ENCODE results near the gene NEURL1.
A peak's percentile ranks its signal among the peaks of the same experiment; 100 is the strongest.
"Not testable (repeated sequence)": the region's sequence is repeated elsewhere in the genome, so short reads cannot be mapped to it uniquely, and the experiment has no call there.

The NEURL1 gene

DNA sequence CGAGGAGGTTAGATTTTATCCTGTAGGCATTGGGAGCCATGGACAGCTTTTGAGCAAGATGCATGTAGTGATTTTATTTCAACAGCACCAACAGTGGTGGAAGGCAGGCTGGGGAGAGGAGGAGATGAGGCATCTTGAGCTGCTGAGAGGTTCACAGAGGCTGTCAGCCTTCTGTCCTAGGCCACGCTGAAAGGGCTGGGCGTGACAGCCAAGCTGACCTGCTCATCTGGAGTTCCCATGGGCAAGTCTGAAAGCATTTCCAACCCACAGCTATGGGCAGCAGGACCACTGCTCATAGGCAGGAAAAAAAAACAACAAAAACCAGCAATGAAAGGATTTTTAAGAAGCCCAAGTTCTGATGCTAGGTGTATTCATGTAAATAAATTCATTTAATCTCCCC lies 7.7 kb downstream of the NEURL1 start:
- no peak for DNase-seq (ENCODE audit: low read depth)
- H3K4me3 ChIP-seq (ENCODE audit: low read depth, low read length) = no peak overlapping the region

DNA sequence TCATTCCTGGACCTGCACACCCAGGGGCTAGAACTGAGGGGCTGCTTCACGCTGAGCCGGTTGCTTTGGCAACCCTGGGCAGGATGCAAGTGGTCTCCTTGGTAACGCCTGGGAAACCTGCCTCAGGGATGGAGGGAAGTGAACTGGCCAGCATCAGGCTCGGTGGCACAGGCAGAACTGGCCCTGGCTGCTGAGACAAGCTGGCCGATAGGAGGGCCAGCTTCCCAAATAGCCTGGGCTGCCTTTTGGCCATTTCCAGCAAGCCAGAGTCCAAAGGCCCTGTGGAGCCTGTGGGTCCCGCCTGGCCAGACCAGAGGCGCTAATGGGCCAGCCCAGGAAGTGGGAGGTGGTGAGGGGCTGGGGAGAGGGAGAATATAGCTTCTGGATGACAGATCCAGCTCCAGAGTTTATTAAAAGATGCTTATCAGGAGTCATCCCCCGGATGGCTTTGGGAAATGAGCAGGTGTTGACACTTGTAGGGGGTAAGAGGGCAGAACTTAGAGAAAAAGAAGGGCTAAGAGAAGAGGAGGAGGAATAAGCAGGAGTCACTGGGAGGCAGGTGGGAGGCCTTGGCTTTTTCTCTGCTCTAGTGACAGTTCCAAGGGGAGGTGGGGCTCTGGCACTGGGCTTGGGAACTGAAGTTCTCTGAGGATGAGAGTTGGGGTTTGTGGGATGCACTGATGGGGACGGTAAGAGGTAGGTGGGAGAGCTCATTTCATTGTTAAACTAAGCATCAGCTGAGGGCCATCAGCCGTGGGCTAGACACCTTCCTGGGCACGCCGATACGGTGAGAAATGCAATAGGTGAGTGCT lies 9.6 kb downstream of the NEURL1 start:
- DNase-seq (ENCODE audit: low read depth) = no peak
- no peak overlapping the region for H3K4me3 ChIP-seq (ENCODE audit: low read depth, low read length)
- TF ChIP-seq, protein P1, sequence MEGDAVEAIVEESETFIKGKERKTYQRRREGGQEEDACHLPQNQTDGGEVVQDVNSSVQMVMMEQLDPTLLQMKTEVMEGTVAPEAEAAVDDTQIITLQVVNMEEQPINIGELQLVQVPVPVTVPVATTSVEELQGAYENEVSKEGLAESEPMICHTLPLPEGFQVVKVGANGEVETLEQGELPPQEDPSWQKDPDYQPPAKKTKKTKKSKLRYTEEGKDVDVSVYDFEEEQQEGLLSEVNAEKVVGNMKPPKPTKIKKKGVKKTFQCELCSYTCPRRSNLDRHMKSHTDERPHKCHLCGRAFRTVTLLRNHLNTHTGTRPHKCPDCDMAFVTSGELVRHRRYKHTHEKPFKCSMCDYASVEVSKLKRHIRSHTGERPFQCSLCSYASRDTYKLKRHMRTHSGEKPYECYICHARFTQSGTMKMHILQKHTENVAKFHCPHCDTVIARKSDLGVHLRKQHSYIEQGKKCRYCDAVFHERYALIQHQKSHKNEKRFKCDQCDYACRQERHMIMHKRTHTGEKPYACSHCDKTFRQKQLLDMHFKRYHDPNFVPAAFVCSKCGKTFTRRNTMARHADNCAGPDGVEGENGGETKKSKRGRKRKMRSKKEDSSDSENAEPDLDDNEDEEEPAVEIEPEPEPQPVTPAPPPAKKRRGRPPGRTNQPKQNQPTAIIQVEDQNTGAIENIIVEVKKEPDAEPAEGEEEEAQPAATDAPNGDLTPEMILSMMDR (IDR thresholded peaks at IDR 0.05; ENCODE audit: insufficient read depth, low read depth, low read length, missing control alignments) = no peak

More for the DNA sequence above, 7.7 kb downstream of the NEURL1 start:
- TF ChIP-seq, protein P1 (IDR thresholded peaks at IDR 0.05; ENCODE audit: insufficient read depth, low read depth, low read length, missing control alignments) = no peak

DNA sequence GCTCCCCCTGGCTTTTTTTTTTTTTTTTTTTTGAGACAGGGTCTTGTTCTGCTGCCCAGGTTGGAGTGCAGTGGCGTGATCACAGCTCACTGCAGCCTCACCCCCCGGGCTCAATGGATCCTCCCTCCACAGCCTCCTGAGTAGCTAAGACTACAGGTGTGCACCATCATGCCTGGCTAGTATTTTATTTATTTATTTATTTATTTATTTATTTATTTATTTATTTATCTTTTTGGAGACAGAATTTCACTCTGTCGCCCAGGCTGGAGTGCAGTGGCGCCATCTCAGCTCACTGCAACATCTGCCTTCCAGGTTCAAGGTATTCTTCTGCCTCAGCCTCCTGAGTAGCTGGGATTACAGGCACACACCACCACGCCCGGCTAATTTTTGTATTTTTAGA lies 10.3 kb downstream of the NEURL1 start:
- H3K4me3 ChIP-seq (ENCODE audit: low read depth, low read length); DNase-seq (ENCODE audit: low read depth): not testable (repeated sequence)

DNA sequence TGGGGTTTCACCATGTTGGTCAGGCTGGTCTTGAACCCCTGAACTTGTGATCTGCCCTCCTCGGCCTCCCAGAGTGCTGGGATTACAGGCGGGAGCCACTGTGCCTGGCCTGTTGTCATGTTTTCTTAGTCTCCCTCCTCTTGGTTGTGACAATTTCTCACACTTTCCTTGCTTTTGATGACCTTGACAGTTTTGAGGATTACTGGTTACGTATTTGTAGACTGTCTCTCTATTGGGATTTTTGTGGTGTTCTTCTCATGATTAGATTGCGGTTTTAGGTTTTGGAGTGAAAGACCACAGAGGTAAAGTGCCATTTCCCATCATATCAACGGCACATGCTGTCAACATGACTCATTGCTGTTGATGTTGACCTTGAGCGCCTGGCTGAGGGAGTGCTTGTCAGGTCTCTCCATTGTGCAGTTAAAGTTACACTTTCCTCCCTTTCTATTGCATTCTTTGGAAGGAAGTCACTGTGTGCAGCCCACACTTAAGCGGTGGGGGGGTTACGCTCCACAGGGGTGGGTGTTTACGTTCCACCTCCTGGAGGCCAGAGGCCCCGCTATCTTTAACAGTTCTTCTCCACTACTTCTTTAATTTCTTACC lies 10.8 kb downstream of the NEURL1 start:
- TF ChIP-seq, protein P1 (IDR thresholded peaks at IDR 0.05; ENCODE audit: insufficient read depth, low read depth, low read length, missing control alignments) = no peak
- DNase-seq (ENCODE audit: low read depth) = peak; percentile 72
- no peak overlapping the region for H3K4me3 ChIP-seq (ENCODE audit: low read depth, low read length)

DNA sequence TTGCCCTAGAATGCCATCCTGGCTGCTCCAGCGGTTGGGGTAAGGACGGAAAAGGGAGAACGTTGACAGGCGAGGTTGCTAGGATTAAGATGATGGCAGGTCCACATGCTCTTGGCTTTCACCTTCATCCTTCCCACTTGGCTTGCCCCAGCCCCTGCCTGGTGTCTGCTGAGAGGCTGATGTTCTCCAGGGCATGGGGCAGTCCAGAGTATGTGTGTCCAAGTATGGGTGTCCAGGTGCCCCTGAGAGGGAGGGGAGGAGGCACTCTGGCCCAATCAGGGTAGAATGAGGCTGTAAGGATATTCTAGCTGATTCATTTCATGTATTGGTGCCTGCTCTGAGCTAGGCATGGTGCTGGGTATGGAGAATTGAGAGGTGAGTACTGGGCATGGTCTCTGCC lies 12.6 kb downstream of the NEURL1 start:
- TF ChIP-seq, protein P1 (IDR thresholded peaks at IDR 0.05; ENCODE audit: insufficient read depth, low read depth, low read length, missing control alignments) = no peak
- DNase-seq (ENCODE audit: low read depth) = no peak
- no peak overlapping the region for H3K4me3 ChIP-seq (ENCODE audit: low read depth, low read length)

DNA sequence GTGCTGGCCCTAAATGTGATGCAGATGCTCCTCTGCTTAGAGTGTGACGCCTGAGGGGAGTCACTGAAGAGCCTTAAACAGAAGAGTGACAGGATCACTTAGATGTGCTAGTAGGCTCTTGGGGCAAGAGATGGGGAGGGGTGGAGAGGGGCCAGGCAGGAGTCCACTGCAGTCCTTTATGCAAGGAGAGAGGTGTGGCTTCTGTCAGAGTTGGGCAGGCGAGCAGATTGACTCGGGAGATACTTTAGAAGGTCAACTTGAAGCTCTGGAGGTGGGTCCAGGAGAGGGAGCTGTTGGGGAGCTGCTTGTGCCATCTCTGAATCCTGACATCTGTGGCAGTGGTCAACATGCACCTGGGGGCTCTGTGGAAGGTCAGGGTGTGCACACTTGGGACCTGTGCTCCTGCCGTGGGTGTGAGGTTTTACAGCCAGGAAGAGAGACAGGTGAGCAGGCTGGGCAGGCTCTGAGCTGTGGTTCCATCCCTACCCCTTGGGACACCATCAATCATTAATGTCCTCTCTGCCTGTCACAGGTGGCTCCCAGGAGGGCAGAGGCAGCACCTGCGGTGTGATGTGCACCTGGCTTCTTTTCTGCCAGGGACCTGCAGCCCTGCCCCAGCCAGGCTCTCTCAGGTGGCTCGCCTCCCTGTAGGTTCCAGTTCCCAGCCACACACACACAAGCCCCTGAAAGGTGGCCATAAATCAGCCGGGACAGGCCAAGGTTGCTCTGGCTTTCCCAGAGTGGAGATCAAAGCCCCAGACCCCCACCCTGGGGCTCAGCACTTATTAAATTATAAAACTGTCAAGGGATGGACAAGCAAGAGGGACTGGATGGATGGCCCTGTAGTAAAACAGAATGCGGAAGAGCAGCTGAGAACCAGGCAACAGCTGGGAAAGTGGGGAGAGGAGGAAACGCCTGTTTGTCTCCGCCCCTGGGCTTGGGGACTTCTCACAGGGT lies 14.0 kb downstream of the NEURL1 start:
- TF ChIP-seq, protein P1 (IDR thresholded peaks at IDR 0.05; ENCODE audit: insufficient read depth, low read depth, low read length, missing control alignments) = no peak

More for the DNA sequence above, 14.0 kb downstream of the NEURL1 start:
- no peak for DNase-seq (ENCODE audit: low read depth)
- no peak overlapping the region for H3K4me3 ChIP-seq (ENCODE audit: low read depth, low read length)
